Measurements from ENCODE around the gene C17orf67. TPM values are rescaled to one million over a fixed set of nuclear protein-coding genes. Genes with fewer than 3 reads are reported as not detected.

The C17orf67 gene
- total and polyA plus RNA-seq, 4 donors: 0.19 to 1.4 (median 0.78) TPM

DNA sequence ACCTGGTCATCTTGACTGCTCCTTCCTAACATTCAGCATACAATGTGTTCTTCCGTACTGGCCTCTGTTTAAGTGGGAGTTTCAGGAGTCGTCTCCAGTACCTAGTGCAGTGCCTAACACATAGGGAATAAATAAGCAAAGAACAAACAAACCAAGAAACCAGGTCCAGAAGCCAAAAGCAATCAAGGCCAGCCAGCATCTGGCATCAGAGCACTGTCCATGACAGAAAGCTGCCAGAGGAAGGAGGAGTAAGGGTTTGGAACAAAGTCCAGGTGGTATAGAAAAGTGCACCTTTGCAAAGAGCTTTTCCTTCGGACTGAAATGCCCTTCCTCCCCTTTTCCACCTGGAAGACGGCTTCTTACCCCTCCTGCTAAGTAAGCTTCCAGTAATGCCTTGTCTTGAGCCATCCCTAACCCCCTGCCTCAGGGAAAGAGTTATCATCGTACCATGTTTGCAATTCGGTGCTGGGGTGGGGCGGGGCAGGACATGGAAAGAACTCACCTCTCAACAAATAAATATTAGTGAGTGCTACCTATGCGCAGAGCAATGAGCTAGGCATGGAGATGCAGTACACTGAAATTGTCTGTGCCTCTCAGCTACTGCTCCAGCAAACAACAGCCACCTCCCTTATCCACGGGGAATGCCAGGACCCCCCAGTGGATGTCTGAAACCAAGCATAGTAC is 47.6 kb downstream of the C17orf67 start:
- TF ChIP-seq HNF4G (IDR thresholded peaks at IDR 0.05) (no peak), YY1 (IDR thresholded peaks at IDR 0.05) (no peak)
- no peak overlapping the region for H3K27ac ChIP-seq (ENCODE audit: low read depth in 1 of 2, low read length in 2 of 2)

DNA sequence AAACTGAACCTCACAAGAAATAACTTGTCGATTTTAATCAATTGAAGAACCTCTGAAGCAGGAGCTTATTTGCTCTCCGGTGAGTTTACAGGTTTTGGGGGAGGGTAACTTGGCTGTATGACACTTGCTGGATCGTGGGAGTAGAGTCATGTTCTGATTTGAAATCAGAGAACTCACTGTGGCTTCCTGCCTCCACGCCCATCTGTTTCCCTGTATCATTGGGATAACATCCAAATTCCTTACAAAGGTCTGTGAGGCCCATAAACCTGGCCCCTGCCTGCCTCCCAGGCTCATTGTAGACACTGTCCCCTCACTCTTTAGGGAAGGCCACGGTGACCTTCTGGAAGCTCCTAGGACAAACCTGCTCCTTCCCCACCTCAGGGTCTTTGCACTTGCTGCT is 48.3 kb downstream of the C17orf67 start:
- Histone ChIP-seq H3K4me1 (ENCODE audit: control insufficient read depth in 4 of 4, insufficient read depth in 4 of 4, low read length in 3 of 4) (peaks cover 0 to 3% (median under 1%) of the 10 kb centered on the region in 4 donors), H3K9me3 (ENCODE audit: control insufficient read depth in 4 of 4, low read length in 3 of 4) (no peaks in the 10 kb centered on the region), H3K27me3 (ENCODE audit: control insufficient read depth in 4 of 4, insufficient read depth in 4 of 4, low read length in 3 of 4) (no peaks in the 10 kb centered on the region), H3K9ac (ENCODE audit: low read depth in 1 of 2, low read length in 2 of 2) (no peak overlapping the region), H3K4me3 (ENCODE audit: low read depth in 1 of 3, low read length in 3 of 3) (no peak overlapping the region), H3K27ac (ENCODE audit: low read depth in 1 of 2, low read length in 2 of 2) (no peak overlapping the region), H3K36me3 (ENCODE audit: control insufficient read depth in 4 of 4, insufficient read depth in 3 of 4, low read depth in 1 of 4, low read length in 3 of 4) (no peaks in the 10 kb centered on the region)
- TF ChIP-seq FOXA2 (IDR thresholded peaks at IDR 0.05): no peak
- TF ChIP-seq, protein P1, sequence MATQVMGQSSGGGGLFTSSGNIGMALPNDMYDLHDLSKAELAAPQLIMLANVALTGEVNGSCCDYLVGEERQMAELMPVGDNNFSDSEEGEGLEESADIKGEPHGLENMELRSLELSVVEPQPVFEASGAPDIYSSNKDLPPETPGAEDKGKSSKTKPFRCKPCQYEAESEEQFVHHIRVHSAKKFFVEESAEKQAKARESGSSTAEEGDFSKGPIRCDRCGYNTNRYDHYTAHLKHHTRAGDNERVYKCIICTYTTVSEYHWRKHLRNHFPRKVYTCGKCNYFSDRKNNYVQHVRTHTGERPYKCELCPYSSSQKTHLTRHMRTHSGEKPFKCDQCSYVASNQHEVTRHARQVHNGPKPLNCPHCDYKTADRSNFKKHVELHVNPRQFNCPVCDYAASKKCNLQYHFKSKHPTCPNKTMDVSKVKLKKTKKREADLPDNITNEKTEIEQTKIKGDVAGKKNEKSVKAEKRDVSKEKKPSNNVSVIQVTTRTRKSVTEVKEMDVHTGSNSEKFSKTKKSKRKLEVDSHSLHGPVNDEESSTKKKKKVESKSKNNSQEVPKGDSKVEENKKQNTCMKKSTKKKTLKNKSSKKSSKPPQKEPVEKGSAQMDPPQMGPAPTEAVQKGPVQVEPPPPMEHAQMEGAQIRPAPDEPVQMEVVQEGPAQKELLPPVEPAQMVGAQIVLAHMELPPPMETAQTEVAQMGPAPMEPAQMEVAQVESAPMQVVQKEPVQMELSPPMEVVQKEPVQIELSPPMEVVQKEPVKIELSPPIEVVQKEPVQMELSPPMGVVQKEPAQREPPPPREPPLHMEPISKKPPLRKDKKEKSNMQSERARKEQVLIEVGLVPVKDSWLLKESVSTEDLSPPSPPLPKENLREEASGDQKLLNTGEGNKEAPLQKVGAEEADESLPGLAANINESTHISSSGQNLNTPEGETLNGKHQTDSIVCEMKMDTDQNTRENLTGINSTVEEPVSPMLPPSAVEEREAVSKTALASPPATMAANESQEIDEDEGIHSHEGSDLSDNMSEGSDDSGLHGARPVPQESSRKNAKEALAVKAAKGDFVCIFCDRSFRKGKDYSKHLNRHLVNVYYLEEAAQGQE (IDR thresholded peaks at IDR 0.05): no peak
- no peak for TF ChIP-seq HNF4A (conservative IDR thresholded peaks at IDR 0.05)
- TF ChIP-seq FOXA1 (IDR thresholded peaks at IDR 0.05): no peak
- TF ChIP-seq, protein P2, sequence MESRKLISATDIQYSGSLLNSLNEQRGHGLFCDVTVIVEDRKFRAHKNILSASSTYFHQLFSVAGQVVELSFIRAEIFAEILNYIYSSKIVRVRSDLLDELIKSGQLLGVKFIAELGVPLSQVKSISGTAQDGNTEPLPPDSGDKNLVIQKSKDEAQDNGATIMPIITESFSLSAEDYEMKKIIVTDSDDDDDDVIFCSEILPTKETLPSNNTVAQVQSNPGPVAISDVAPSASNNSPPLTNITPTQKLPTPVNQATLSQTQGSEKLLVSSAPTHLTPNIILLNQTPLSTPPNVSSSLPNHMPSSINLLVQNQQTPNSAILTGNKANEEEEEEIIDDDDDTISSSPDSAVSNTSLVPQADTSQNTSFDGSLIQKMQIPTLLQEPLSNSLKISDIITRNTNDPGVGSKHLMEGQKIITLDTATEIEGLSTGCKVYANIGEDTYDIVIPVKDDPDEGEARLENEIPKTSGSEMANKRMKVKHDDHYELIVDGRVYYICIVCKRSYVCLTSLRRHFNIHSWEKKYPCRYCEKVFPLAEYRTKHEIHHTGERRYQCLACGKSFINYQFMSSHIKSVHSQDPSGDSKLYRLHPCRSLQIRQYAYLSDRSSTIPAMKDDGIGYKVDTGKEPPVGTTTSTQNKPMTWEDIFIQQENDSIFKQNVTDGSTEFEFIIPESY (IDR thresholded peaks at IDR 0.05): no peak
- no peak for TF ChIP-seq TAF1 (conservative IDR thresholded peaks at IDR 0.05)
- no peak for TF ChIP-seq GABPA (IDR thresholded peaks at IDR 0.05 in 1 of 2, conservative IDR thresholded peaks at IDR 0.05 in 1 of 2)
- TF ChIP-seq SP1 (IDR thresholded peaks at IDR 0.05): no peak
- TF ChIP-seq RAD21 (IDR thresholded peaks at IDR 0.05): no peak
- no peak for TF ChIP-seq EGR1 (IDR thresholded peaks at IDR 0.05; ENCODE audit: low read depth in 2 of 2)
- TF ChIP-seq NR2F2 (IDR thresholded peaks at IDR 0.05): no peak
- TF ChIP-seq, protein P3, sequence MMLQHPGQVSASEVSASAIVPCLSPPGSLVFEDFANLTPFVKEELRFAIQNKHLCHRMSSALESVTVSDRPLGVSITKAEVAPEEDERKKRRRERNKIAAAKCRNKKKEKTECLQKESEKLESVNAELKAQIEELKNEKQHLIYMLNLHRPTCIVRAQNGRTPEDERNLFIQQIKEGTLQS (IDR thresholded peaks at IDR 0.05): no peak
- no peak for TF ChIP-seq YY1 (IDR thresholded peaks at IDR 0.05)
- no peak for TF ChIP-seq HNF4G (IDR thresholded peaks at IDR 0.05)
- no peak for TF ChIP-seq CTCF (IDR thresholded peaks at IDR 0.05; ENCODE audit: low read depth, low read length, missing input control)
- TF ChIP-seq, protein P4, sequence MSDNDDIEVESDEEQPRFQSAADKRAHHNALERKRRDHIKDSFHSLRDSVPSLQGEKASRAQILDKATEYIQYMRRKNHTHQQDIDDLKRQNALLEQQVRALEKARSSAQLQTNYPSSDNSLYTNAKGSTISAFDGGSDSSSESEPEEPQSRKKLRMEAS (IDR thresholded peaks at IDR 0.05): no peak
- no peak for TF ChIP-seq RXRA (IDR thresholded peaks at IDR 0.05)
- no peak for TF ChIP-seq JUND (IDR thresholded peaks at IDR 0.05)
- no peak for DNase-seq (ENCODE audit: low spot score)
- 71% methylated on average over 5 of the region's 5 CpGs for WGBS

More for the DNA sequence above, 47.6 kb downstream of the C17orf67 start:
- no peak for DNase-seq (ENCODE audit: low spot score)
- Histone ChIP-seq H3K9me3 (ENCODE audit: control insufficient read depth in 4 of 4, low read length in 3 of 4) (no peaks in the 10 kb centered on the region), H3K4me1 (ENCODE audit: control insufficient read depth in 4 of 4, insufficient read depth in 4 of 4, low read length in 3 of 4) (no peaks in the 10 kb centered on the region), H3K9ac (ENCODE audit: low read depth in 1 of 2, low read length in 2 of 2) (no peak overlapping the region), H3K27me3 (ENCODE audit: control insufficient read depth in 4 of 4, insufficient read depth in 4 of 4, low read length in 3 of 4) (no peaks in the 10 kb centered on the region), H3K36me3 (ENCODE audit: control insufficient read depth in 4 of 4, insufficient read depth in 3 of 4, low read depth in 1 of 4, low read length in 3 of 4) (no peaks in the 10 kb centered on the region), H3K4me3 (ENCODE audit: low read depth in 1 of 3, low read length in 3 of 3) (no peak overlapping the region)
- WGBS: 81% methylated on average over 9 of the region's 9 CpGs
